ENCODE measurements around the gene FBRSL1. TPM values are rescaled to one million over a fixed set of nuclear protein-coding genes. Genes with fewer than 3 reads are reported as not detected.

The FBRSL1 gene
- total and polyA plus RNA-seq, 4 donors, result 2.5 to 35.5 (median 5.6) TPM

- TF ChIP-seq ATF3 (IDR thresholded peaks at IDR 0.05), result no peak
- no peak for TF ChIP-seq ZBTB33 (IDR thresholded peaks at IDR 0.05)
- TF ChIP-seq JUND (IDR thresholded peaks at IDR 0.05), result no peak
- no peak for TF ChIP-seq RAD21 (IDR thresholded peaks at IDR 0.05)
- TF ChIP-seq TAF1 (conservative IDR thresholded peaks at IDR 0.05), result no peak
Measured at GRCh38 chr12:132512197-132513069, 22.5 kb downstream of the FBRSL1 start (continued).

- Histone ChIP-seq H3K27ac (ENCODE audit: low read depth in 1 of 2, low read length in 2 of 2) (no peak overlapping the region), H3K4me3 (ENCODE audit: low read depth in 1 of 3, low read length in 3 of 3) (no peak overlapping the region), H3K36me3 (ENCODE audit: control insufficient read depth in 4 of 4, insufficient read depth in 3 of 4, low read depth in 1 of 4, low read length in 3 of 4) (peaks cover 0 to 13% (median 2%) of the 10 kb centered on the region in 4 donors), H3K4me1 (ENCODE audit: control insufficient read depth in 4 of 4, insufficient read depth in 4 of 4, low read length in 3 of 4) (peaks cover 14 to 53% (median 28%) of the 10 kb centered on the region in 4 donors), H3K9ac (ENCODE audit: low read depth in 1 of 2, low read length in 2 of 2) (no peak overlapping the region), H3K9me3 (ENCODE audit: control insufficient read depth in 4 of 4, low read length in 3 of 4) (no peaks in the 10 kb centered on the region), H3K27me3 (ENCODE audit: control insufficient read depth in 4 of 4, insufficient read depth in 4 of 4, low read length in 3 of 4) (no peaks in the 10 kb centered on the region)
- no peak for DNase-seq (ENCODE audit: low spot score)
- TF ChIP-seq CTCF (IDR thresholded peaks at IDR 0.05; ENCODE audit: low read depth, low read length, missing input control), result no peak
- TF ChIP-seq JUND (IDR thresholded peaks at IDR 0.05), result no peak
- TF ChIP-seq TAF1 (conservative IDR thresholded peaks at IDR 0.05), result no peak
- no peak for TF ChIP-seq HNF4G (IDR thresholded peaks at IDR 0.05)
- TF ChIP-seq FOXA1 (IDR thresholded peaks at IDR 0.05), result no peak
- TF ChIP-seq REST (IDR thresholded peaks at IDR 0.05), result no peak
- no peak for TF ChIP-seq YY1 (IDR thresholded peaks at IDR 0.05)
- TF ChIP-seq ATF3 (IDR thresholded peaks at IDR 0.05), result no peak
- no peak for TF ChIP-seq GABPA (IDR thresholded peaks at IDR 0.05 in 1 of 2, conservative IDR thresholded peaks at IDR 0.05 in 1 of 2)
- TF ChIP-seq RAD21 (IDR thresholded peaks at IDR 0.05), result no peak
- TF ChIP-seq ZBTB33 (IDR thresholded peaks at IDR 0.05), result no peak
- no peak for TF ChIP-seq SP1 (IDR thresholded peaks at IDR 0.05)
- WGBS, result 95% methylated on average over 4 of the region's 4 CpGs
Measured at GRCh38 chr12:132513070-132513398, 23.1 kb downstream of the FBRSL1 start.

All from liver (tissue), 9 donors.